Melanocyte of skin (primary cell): ENCODE results near the gene SI. TPM values are rescaled to one million over a fixed set of nuclear protein-coding genes. Genes with fewer than 3 reads are reported as not detected.

Source experiments
- small RNA-seq, 2 donors: library from RNA; depleted of rRNA; stranded (forward); fragments of <200 nt; gene quantifications; one replicate each; pipeline ENCODE3, GENCODE V24; 2012
- total RNA-seq, 2 donors: library from RNA; depleted of rRNA; stranded (reverse); fragments of >200 nt; gene quantifications; 2 replicates each; pipeline ENCODE4 v1.2.3, GENCODE V29; 2012

Gene SI
- total RNA-seq, result not detected

DNA sequence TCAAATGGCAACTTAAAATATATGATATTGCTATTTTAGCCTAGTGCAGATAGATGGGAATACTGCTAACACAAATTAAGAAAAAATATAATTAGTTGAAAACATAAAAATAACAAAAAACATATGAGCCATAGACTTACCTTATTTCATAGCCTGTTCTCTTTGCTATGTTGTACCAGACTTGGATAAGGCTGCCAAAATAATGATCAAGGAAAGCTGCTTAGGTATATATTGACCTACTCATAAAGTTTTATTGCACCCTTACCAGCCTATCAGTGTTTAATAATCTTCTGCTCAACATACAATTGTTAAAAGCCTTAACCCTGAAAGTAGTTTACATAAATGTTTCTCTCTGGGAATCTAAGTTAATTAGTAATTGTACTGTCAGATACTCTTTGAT, at the start of gene SI:
TSS of gene SI (minus strand) at position 204 of the 400 bp plus-strand sequence. CDS start 2,484 bp downstream, outside the sequence.

Small RNA genes lying within 50 kb of the gene (small RNA-seq; reads per million reads assigned to genes)
- 0 reads per million in 2 donors for gene RF00019

Other genes with a start within 250 kb of the SI start
- not detected for gene SLITRK3, start 117.9 kb upstream of the SI start, total RNA-seq